SHP77 treated with DMSO at 0.1 percent for 48 hours (cell line): ENCODE measurements around the gene TASP1.
"Not testable (repeated sequence)": the region's sequence is repeated elsewhere in the genome, so short reads cannot be mapped to it uniquely, and the experiment has no call there.

Experiments used
- DNase-seq: peaks from one replicate; lab custom pipeline; 2025; lab: John Stamatoyannopoulos, UW

Gene TASP1

DNA sequence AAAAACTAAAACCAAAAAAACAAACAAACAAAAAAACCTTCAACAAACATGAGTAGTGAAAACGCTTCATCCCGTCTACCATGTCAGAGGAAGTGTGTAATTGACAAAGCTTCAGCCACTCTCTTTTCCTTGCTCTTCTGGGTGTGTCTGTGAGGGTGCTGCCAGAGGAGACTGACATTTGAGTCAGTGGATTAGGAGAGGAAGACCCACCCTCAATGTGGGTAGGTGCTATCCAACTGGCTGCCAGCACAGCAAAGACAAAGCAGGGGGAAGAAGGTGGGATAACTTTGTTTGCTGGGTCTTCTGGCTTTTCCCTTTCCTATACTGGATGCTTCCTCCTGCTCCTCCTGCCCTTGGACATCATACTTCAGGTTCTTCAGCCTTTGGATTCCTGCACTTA is 145.6 kb downstream of the TASP1 start:
- no peak for DNase-seq

GRCh38 chr20:13492001-13492481 is 146.7 kb downstream of the TASP1 start:
- DNase-seq = no peak

DNA sequence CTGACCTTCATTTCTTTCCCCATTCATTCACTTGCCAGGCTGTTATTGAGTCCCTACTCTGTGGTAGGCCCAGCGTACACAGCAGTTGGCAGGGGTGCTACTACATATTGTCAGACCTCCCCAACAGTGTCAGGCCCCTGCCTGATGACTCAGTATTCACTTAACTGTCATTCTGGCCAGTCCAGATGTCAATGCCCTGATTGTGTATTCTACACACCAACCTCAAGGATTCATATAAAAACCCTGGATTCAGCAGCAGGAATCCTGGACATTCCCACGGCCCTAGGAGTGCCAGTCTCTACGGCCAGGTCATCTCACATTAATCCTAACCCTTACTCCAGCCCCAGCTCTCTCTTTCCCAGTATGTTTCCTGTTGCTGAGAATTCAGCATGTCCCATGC is 151.5 kb downstream of the TASP1 start:
- no peak for DNase-seq

DNA sequence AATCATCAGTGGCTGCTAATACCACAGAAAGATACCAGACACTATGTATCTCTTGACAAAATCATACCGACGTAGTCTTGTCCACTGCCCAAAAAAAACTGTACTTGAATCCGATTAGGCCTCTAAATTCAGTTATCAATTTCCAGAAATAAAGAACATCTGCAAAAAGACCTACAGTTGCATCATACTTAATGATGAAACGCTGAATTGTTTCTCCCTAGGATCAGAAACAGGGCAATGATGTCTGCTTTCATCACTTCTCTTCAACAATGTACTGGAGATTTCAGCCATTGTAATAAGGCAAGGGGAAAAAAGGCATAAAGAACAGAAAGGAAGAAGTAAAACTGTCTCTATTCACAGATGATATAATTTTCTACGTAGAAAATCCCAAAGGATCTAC is 152.0 kb downstream of the TASP1 start:
- no peak for DNase-seq

DNA sequence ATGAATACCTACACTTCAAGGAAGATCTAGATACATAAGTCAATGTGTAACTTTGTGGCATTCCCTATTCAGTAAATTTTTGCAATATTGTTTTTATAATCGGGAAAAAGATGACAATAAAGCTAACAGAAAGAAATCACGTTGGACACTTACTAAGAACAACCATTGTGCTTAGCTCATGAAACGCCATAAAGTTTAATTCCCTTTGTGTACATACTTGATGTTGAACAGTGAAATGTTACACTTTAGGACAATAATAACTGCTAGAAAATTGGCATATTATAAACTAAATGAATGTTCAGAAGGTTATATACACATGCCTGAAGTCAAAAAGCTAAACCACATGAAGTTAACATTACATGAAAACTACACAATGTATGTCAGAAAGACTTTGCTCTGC is 153.2 kb downstream of the TASP1 start:
- DNase-seq = no peak

- DNase-seq = not testable (repeated sequence)
Measured at GRCh38 chr20:13485019-13485418, 153.7 kb downstream of the TASP1 start.

DNA sequence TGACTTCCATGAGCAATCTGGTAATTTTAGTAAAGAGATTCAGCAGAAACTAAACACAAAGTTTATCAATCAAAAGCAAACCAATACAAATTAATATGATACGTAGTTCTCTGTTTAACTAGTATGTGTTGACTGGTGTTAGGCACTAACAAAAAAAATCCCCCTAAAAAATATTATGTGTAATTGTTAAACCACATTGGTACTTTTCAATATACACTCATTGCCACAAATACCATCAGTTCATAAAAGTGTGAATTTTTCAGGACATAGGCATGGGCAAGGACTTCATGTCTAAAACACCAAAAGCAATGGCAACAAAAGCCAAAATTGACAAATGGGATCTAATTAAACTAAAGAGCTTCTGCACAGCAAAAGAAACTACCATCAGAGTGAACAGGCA is 155.3 kb downstream of the TASP1 start:
- DNase-seq = not testable (repeated sequence)

DNA sequence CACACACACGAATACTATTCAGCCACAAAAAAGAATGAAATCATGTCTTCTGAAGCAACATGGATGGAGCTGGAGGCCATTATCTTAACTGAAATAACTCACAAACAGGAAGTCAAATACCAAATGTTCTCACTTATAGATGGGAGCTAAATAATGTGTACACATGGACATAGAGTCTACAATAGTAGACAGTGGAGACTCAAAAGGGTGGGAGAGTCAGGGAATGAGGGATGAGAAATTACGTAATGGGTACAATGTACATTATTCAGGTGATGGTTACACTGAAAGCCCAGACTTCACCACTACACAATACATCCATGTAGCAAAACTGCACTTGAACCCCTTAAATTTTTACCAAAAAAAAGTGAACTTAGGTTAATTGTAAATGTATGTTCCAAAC is 160.4 kb downstream of the TASP1 start:
- no peak for DNase-seq

GRCh38 chr20:13474467-13474866 is 164.3 kb downstream of the TASP1 start:
- no peak for DNase-seq

GRCh38 chr20:13469262-13469661 is 169.5 kb downstream of the TASP1 start:
- DNase-seq = no peak

GRCh38 chr20:13468166-13468565 is 170.6 kb downstream of the TASP1 start:
- no peak for DNase-seq

GRCh38 chr20:13464702-13465101 is 174.0 kb downstream of the TASP1 start:
- DNase-seq = no peak

DNA sequence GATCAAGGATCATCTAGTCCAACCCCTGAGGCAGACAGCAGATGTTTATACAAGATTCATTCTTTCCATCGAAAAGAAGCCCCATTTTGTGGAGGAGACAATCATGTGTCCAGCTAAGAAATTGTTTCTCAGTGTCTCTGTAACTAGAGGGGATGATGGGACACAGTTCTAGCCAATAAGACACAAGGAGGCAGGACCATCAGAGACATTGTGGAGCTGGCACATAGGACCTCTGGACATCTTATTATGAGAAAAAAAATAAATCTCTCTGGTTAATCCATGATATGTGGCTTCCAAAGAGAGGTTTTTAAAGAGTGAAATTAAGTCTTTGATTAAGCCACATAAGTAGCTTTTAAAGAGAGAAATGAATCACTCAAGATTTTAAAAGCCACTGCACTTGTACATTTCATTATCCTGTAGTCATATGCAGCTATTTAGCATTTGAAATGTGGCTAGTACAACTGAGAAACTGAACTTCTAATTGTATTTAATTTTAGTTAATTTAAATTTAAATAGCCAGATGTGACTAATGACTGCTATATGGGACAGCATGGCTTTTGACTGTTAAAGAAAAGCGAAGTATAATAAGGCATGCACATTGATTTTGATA is 176.8 kb downstream of the TASP1 start:
- DNase-seq = no peak

- DNase-seq = peak; percentile 9
Measured at GRCh38 chr20:13458860-13459451, 179.8 kb downstream of the TASP1 start.

- DNase-seq = no peak
Measured at GRCh38 chr20:13457487-13457886, 181.2 kb downstream of the TASP1 start.

- no peak for DNase-seq
Measured at GRCh38 chr20:13455713-13456112, 183.0 kb downstream of the TASP1 start.

GRCh38 chr20:13453367-13453766 is 185.4 kb downstream of the TASP1 start:
- DNase-seq = no peak

DNA sequence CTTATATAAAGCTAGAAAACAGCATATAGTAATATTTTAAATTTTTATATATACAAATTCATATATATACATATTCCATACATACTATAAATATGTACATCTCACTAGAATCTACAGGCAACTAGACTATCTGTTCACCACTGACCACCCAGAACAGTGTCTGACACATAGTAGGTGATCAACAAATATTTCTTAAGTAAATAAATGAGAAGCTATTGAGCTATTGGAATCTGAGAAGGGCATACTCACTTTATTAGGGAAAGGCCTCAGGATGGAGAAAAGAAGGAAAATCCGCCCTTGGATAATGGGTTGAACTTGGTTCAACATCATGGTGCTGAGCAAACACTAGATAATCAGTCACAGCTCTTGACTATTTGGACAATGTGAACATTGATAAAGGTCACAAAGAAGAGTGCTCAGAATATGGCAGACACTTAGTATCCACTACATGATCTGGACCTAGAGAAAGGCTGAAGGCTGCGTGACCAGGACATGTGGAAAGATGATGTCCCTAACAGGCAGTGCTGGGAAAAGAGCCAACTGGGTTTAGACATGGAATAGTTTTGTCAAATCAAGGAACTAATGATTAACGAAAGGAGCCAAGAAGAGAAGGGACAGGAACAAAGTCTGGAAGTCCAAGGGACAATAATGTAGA is 186.1 kb downstream of the TASP1 start:
- no peak for DNase-seq

DNA sequence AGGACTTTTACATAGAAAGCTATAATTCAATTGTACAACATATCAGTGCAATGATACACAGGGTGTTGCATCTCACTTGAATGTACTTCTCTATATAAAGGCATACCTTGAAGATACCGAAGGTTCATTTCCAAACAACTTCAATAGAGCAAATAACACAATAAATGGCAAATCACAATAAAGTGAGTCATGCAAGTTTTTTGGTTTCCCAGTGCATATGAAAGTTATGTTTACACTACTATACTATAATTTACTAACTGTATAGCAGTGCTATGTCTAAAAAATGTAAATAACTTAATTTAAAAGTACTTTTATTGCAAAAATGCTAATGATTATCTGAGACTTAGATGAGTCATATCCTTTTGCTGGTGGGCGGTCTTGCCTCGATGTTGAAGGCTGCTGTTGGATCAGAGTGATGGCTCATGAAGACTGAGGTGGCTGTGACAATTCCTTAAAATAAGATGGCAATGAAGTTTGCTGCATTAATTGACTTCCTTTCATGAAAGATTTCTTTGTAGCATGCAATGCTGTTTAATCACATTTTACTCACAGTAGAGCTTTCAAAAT is 188.8 kb downstream of the TASP1 start:
- no peak for DNase-seq

GRCh38 chr20:13447385-13448180 is 191.1 kb downstream of the TASP1 start:
- no peak for DNase-seq

DNA sequence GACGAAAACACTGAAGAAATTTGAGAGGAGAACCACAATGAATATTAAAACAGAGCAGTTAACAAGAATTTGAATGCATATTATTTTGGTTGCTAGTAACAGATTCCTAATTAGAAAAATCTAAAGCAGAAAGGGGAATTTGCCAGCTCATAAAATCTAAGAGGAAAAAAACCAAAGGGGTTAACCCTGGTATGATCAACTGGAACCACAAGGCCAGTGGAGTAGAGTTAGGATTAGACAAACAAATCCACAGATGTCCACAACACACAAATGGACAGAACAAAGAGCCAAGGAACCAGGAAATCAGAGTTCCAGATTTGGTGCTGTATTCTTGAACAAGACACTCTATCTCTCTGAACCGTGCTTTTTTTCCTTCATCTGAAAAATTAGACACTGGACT is 195.0 kb downstream of the TASP1 start:
- DNase-seq = no peak

GRCh38 chr20:13442986-13443385 is 195.7 kb downstream of the TASP1 start:
- DNase-seq = no peak
